Measurements from ENCODE around the gene TSR1. TPM values are rescaled to one million over a fixed set of nuclear protein-coding genes. Genes with fewer than 3 reads are reported as not detected.
"Not testable (repeated sequence)": the region's sequence is repeated elsewhere in the genome, so short reads cannot be mapped to it uniquely, and the experiment has no call there.

The TSR1 gene
- total RNA-seq, 3 donors from 2014 or later = 143 to 159 (median 156) TPM

DNA sequence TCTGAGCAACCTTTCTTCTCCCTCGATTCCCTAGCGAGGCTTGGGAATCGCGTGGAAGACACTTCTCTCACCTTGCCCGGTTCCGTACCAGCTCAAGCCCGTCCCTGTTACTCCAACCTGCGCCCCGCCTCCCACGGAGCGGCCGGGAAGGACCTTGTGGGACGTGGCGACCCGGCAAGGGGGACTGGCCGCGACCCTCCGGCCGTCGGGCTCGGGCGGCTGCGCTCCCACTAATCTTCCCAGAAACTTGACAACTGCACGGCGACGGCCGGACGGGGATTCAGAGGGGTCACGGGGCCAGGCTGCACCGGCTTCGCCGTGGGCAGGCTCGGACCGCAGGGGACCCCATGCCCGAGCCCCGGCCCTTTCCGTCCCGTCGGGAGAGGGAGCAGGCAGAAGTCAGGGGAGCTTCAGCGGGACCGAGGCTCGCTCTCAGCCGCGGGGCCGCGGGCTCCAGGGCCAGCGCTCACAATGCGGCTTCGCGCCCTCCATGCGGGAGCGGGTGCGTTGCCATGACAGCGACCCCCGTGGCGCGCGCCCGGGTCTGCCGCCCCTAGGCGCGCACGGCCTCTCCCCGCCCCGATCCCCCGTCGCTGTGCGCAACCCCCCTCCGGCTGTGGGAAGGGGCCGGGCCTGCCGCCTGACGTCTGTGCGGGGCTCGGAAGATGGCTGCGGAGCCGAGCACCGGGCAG lies 741 bp upstream of the TSR1 start, which contains the start of gene SGSM2:
TSS of gene SGSM2 (plus strand) at position 650 of the 692 bp plus-strand sequence. CDS start 188 bp downstream, outside the sequence.
- peak within 1 kb of the TSS; percentile 81 for H3K4me3 Mint-ChIP-seq
- DNase-seq = peak; percentile 65

DNA sequence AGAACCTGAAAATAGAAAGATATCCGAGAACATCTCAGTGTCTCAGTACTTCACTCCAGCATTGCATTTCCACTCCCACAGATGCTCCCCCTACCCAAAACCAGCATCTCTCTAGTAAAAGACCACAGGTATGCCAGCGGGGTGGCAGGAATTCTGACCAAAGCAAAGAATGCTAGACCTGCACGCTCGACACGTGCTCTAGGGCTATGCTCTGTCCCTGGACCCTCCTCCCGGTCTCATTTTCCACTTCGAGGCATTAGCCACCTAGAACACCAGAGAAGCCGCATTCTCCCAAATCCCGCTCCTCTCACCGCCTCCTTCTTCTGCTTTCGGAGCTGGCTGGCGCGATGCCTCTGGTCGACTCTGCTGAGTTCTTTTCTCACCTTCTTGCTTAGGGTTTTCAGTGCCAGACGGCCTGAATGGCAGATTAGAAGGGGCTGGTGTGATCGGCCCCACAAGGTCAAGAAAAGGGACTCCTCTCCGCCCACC lies 487 bp downstream of the TSR1 start:
- DNase-seq (no peak), ATAC-seq (no peak)
- Mint-ChIP-seq H3K36me3 (ENCODE audit: insufficient read depth) (peaks cover 9% of the 10 kb centered on the region), H3K9me3 (no peaks in the 10 kb centered on the region), H3K4me3 (no peak overlapping the region), H3K4me1 (ENCODE audit: low read depth) (peaks cover 16% of the 10 kb centered on the region), H3K27me3 (ENCODE audit: low read depth) (no peaks in the 10 kb centered on the region)

More for the DNA sequence above, 741 bp upstream of the TSR1 start, which contains the start of gene SGSM2:
- no peaks in the 10 kb centered on the region for H3K9me3 Mint-ChIP-seq
- H3K4me1 Mint-ChIP-seq (ENCODE audit: low read depth) = peaks cover 19% of the 10 kb centered on the region
- peak; percentile 71 to 79 for ATAC-seq
- H3K36me3 Mint-ChIP-seq (ENCODE audit: insufficient read depth) = peaks cover 12% of the 10 kb centered on the region
- no peaks in the 10 kb centered on the region for H3K27me3 Mint-ChIP-seq (ENCODE audit: low read depth)

DNA sequence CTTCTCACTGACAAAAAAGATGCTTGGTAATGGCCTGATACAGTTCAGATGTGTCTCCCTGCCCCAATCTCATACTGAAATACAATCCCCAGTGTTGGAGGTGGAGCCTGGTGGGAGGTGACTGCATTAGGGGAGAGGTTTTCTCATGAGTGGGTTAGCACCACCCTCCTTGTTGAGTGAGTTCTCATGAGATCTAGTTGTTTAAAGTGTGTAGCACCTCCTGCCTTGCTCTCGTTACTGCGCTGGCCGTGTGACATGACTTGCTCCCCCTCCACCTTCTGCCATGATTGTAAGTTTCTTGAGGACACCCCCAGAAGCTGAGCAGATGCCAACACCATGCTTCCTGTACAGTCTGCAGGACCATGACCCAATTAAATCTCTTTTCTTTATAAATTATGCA lies 5.0 kb downstream of the TSR1 start:
- DNase-seq (no peak), ATAC-seq (no peak)
- Mint-ChIP-seq H3K4me3 (no peak overlapping the region), H3K4me1 (ENCODE audit: low read depth) (peaks cover 13% of the 10 kb centered on the region), H3K9me3 (no peaks in the 10 kb centered on the region), H3K27me3 (ENCODE audit: low read depth) (no peaks in the 10 kb centered on the region), H3K36me3 (ENCODE audit: insufficient read depth) (peaks cover 27% of the 10 kb centered on the region)

DNA sequence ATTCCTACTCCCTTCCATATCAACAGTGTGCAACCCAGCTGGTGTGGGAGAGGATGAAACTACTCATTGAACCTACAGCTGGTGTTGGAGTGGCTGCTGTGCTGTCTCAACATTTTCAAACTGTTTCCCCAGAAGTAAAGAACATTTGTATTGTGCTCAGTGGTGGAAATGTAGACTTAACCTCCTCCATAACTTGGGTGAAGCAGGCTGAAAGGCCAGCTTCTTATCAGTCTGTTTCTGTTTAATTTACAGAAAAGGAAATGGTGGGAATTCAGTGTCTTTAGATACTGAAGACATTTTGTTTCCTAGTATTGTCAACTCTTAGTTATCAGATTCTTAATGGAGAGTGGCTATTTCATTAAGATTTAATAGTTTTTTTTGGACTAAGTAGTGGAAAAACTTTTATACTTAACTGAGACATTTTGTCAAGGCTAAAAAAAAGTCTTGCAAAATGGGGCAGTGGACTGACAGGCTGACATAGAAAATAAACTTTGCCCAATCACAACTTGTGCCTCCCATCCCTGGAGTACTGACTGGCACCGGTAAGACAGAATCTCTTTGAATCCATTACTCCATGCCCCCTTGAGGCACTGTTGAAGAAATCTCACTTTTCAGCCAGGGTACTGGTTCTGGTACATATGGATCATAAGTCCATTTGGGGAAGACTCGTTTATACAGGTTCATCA lies 12.5 kb downstream of the TSR1 start:
- no peak for DNase-seq
- ATAC-seq = no peak
- no peaks in the 10 kb centered on the region for H3K4me1 Mint-ChIP-seq (ENCODE audit: low read depth)
- peaks cover 34% of the 10 kb centered on the region for H3K36me3 Mint-ChIP-seq (ENCODE audit: insufficient read depth)
- no peaks in the 10 kb centered on the region for H3K9me3 Mint-ChIP-seq
- H3K27me3 Mint-ChIP-seq (ENCODE audit: low read depth) = no peaks in the 10 kb centered on the region
- H3K4me3 Mint-ChIP-seq = no peak overlapping the region

DNA sequence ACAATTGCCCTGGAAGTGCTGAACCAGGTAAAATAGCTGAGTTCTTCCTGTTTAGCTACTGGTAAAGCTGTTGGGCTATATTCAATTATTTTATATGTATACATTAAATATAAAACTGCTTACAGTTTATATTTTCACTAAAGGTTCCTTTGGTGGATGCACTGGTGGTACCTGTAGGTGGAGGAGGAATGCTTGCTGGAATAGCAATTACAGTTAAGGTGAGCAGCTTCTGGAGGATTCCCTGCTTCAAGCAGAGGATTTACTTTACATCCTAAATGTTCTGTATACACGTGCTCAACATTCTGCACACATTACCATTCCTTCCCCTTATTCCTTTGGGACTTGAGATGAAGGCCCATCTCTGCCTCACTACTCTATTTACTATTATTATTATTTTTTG lies 14.9 kb downstream of the TSR1 start:
- no peaks in the 10 kb centered on the region for H3K4me1 Mint-ChIP-seq (ENCODE audit: low read depth)
- peaks cover 30% of the 10 kb centered on the region for H3K36me3 Mint-ChIP-seq (ENCODE audit: insufficient read depth)
- no peak overlapping the region for H3K4me3 Mint-ChIP-seq
- H3K27me3 Mint-ChIP-seq (ENCODE audit: low read depth) = no peaks in the 10 kb centered on the region
- no peaks in the 10 kb centered on the region for H3K9me3 Mint-ChIP-seq
- DNase-seq (no peak), ATAC-seq (no peak)

DNA sequence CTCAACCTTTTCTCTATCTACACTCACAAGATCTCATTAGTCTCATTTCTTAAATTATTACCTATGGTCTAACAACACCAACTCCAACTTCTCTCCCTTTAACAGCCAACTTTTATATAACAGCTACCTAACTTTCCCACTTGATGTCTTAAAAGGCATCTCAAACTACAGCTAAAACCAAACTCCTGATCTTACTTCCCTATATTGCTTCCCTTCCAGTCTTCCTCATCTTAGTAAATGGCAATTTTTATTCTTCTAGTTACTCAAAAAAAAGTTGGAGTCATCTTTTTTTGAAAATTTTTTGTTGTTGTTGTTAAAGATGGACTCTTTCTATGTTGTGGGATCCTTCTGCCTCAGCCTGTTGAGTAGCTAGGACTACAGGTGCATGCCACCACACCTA lies 17.2 kb downstream of the TSR1 start:
- peaks cover 20% of the 10 kb centered on the region for H3K36me3 Mint-ChIP-seq (ENCODE audit: insufficient read depth)
- ATAC-seq = no peak
- H3K4me3 Mint-ChIP-seq = no peak overlapping the region
- no peaks in the 10 kb centered on the region for H3K27me3 Mint-ChIP-seq (ENCODE audit: low read depth)
- no peaks in the 10 kb centered on the region for H3K4me1 Mint-ChIP-seq (ENCODE audit: low read depth)
- no peak for DNase-seq
- H3K9me3 Mint-ChIP-seq = no peaks in the 10 kb centered on the region

DNA sequence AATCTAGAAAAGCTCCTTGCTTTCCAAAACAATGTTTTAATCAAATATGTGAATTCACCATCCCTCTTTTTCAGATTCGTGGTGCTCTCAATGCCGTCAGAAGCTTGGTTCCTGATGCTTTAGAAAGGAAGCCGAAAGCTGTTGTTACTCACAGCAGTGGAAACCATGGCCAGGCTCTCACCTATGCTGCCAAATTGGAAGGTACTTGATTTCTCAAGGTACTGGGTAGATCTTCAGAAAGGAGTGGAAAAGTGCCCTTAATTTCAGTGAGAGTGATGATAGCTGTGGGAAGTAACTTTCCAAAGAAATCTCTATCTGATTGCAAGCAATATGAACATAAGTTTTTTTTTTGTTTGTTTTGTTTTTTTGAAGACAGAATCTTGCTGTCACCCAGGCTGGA lies 18.5 kb downstream of the TSR1 start:
- no peak for DNase-seq
- no peak for ATAC-seq
- Mint-ChIP-seq H3K9me3 (no peaks in the 10 kb centered on the region), H3K4me3 (no peak overlapping the region), H3K36me3 (ENCODE audit: insufficient read depth) (peaks cover 7% of the 10 kb centered on the region), H3K4me1 (ENCODE audit: low read depth) (no peaks in the 10 kb centered on the region), H3K27me3 (ENCODE audit: low read depth) (no peaks in the 10 kb centered on the region)

DNA sequence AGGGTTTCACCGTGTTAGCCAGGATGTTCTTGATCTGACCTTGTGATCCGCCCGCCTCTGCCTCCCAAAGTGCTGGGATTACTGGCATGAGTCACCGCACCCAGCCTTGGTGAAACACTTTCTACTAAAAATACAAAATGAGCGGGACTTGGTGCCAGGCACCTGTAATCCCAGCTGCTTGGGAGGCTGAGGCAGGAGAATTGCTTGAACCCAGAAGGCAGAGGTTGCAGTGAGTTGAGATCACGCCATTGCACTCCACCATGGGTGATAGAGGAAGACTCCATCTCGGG lies 19.4 kb downstream of the TSR1 start:
- H3K36me3 Mint-ChIP-seq (ENCODE audit: insufficient read depth); H3K4me1 Mint-ChIP-seq (ENCODE audit: low read depth); H3K27me3 Mint-ChIP-seq (ENCODE audit: low read depth); ATAC-seq; H3K4me3 Mint-ChIP-seq; H3K9me3 Mint-ChIP-seq; DNase-seq: not testable (repeated sequence)

DNA sequence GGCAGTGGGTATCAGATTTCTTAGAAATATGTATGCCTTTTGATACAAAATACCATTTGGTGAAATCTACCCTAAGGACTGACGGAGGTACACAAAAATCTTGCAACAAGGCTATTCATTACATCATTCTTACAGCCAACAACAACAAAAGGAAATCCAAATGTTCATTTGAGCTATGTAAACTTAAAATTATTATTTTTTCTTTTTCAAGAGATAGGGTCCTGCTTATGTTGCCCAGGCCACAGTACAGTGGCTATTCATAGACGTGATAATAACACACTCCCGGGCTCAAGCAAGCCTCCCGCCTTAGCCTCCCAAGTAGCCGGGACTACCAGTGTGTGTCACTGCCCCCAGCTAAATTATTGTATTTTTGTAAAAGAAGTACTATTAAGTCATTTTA lies 23.5 kb downstream of the TSR1 start:
- H3K9me3 Mint-ChIP-seq = no peaks in the 10 kb centered on the region
- H3K36me3 Mint-ChIP-seq (ENCODE audit: insufficient read depth) = peaks cover 1% of the 10 kb centered on the region
- no peak overlapping the region for H3K4me3 Mint-ChIP-seq
- ATAC-seq (no peak), DNase-seq (no peak)
- H3K27me3 Mint-ChIP-seq (ENCODE audit: low read depth) = no peaks in the 10 kb centered on the region
- H3K4me1 Mint-ChIP-seq (ENCODE audit: low read depth) = peaks cover 3% of the 10 kb centered on the region

DNA sequence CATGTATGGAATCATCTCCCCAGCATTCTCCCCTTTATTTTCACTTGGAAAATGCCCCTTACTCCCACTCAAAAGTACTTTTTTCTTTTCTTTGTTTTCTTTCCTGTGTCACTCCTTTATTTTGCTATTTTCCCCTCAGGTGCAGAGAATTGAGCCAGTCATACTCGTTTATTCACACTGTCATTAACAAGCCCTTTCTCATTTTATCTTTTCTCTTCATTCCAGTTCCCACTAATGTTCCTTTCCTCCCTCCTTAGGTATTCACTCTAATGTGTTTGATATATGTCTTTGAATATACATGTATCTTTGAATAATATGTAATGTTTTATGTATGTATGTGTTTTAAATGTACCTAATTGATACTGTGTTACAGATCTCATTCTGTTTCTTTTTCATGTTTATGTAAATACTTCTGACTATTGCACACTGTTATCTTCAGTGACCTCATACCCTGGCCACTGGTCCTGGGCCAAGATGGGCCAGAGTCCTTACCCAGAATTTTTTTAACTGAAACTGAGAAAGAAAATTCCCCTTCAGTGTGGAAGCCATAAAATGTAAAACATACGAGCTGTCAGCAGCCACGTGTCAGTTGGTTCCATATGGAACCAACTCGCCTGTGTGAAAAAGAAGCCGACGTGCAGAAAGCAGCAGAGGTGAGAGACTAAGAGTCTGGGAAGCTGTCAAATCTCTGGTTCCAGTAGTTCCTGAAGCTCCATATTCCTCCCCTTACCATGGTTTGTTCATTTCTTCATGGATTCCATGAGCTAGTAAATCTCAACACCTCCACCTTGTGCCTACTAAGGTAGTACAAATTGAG lies 26.7 kb downstream of the TSR1 start:
- DNase-seq = no peak
- Mint-ChIP-seq H3K4me1 (ENCODE audit: low read depth) (peaks cover 10% of the 10 kb centered on the region), H3K27me3 (ENCODE audit: low read depth) (no peaks in the 10 kb centered on the region), H3K4me3 (no peak overlapping the region), H3K9me3 (no peaks in the 10 kb centered on the region), H3K36me3 (ENCODE audit: insufficient read depth) (peaks cover 5% of the 10 kb centered on the region)
- ATAC-seq = no peak

DNA sequence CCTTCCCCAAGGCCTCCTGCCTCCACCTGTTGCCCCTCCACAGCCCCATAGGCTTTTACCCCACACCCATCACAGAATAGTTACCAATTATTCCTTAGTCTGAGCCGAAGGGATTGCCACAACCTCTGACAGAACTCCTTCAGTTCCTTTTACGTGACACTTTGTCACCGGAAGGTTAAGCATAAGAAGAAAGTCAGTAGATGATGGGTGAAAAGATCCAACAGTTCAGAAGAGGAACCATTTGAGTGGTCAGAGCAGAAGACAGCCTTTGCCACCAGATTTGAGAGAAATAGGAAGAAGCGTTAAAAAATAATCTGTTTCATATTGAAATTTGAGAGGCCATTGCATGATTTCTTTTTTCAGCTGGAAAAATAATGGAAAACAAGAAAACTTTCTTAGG lies 31.3 kb downstream of the TSR1 start:
- no peaks in the 10 kb centered on the region for H3K27me3 Mint-ChIP-seq (ENCODE audit: low read depth)
- H3K4me3 Mint-ChIP-seq = peak overlapping the region; percentile 92
- peaks cover 30% of the 10 kb centered on the region for H3K4me1 Mint-ChIP-seq (ENCODE audit: low read depth)
- no peaks in the 10 kb centered on the region for H3K9me3 Mint-ChIP-seq
- no peak for DNase-seq
- peaks cover 11% of the 10 kb centered on the region for H3K36me3 Mint-ChIP-seq (ENCODE audit: insufficient read depth)
- ATAC-seq = no peak

DNA sequence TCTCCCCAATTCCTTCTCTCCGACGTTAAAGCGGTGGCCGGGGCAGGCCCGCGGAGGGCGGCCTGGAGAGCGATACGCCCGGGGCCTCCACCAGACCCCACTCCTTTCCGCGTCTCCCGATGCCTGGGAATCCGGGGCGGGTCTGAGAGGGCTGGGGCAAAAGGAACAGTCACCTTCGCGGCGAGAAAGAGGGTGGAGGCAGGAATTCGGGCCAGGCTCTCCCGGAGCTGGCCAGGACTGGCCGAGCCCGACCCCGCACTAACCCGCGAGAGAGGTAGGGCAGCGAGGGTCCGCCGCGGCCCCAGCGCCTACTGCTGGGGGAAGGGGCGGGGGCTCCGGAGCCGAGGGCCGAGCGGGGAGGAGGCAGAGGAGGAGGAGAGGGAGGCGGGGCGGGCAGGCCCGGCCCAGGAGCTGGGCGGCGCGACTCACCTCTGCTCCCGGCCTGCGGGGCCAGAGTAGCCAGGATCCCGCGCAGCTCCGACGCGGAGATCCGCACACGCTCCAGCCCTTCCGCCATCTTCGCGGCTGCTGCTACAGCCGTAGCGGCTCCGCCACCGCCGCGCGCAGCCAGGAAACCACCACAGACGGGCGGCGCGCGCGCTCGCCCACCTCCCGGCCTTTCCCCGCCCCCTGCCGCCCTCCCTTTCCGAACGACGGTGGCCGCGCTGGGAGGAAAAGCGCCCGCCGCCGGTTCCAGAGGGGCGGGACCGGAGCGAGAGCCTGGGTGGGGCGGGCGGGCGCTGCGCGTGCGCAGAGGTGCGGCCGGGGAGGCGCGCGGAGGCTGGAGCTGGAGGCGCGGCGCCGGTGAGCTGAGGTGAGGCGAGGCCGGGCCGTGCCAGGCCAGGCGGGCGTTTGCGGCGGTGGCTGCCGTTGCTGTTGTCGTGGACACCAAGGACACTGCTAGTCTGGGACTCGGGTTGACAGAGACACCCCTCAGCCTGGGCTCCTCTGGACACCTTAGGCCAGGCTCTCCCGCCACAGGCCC lies 32.8 kb downstream of the TSR1 start, which contains the start of the genes SMG6 and SRR:
TSS of gene SMG6 (minus strand) at position 582 of the 985 bp plus-strand sequence. CDS start at position 517, 65 bp downstream.
TSS of gene SRR (plus strand) at position 747 of the 985 bp plus-strand sequence. CDS start 11,611 bp downstream, outside the sequence.
- DNase-seq = peak; percentile 94
- Mint-ChIP-seq H3K36me3 (ENCODE audit: insufficient read depth) (peaks cover 20% of the 10 kb centered on the region), H3K4me3 (peak within 1 kb of the TSS; percentile 92), H3K9me3 (no peaks in the 10 kb centered on the region), H3K4me1 (ENCODE audit: low read depth) (peaks cover 30% of the 10 kb centered on the region), H3K27me3 (ENCODE audit: low read depth) (no peaks in the 10 kb centered on the region)
- peak; percentile 84 to 87 for ATAC-seq

DNA sequence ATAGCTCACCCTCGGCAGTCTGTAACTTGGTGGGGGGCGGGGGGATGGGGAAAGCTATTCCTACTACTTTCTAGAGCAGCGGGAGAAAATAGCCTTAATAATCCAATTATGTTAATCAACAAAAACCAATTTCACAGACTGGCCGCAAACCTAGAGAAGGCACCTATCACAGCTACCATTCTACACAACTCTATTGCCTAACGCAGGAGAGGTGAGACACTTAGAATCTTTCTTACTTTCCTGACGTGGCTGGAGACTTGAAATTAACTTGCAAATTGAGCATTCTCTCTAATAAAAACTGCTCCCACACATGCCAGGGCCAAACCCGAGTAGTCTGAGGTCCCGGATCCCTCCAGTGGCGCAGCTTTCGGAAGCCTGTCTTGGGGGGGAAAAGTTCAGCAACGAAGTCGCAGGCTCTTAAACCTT lies 33.5 kb downstream of the TSR1 start:
- peaks cover 23% of the 10 kb centered on the region for H3K36me3 Mint-ChIP-seq (ENCODE audit: insufficient read depth)
- no peak for DNase-seq
- no peak for ATAC-seq
- H3K4me3 Mint-ChIP-seq = peak overlapping the region; percentile 92
- no peaks in the 10 kb centered on the region for H3K27me3 Mint-ChIP-seq (ENCODE audit: low read depth)
- H3K9me3 Mint-ChIP-seq = no peaks in the 10 kb centered on the region
- H3K4me1 Mint-ChIP-seq (ENCODE audit: low read depth) = peaks cover 35% of the 10 kb centered on the region

All from activated T-cell treated with anti-CD3 and anti-CD28 coated beads, Interleukin-2, amount 50 U/mL, for 4 hours (primary cell).